B cell (primary cell): ENCODE measurements around the gene NTRK3. TPM values are rescaled to one million over a fixed set of nuclear protein-coding genes. Genes with fewer than 3 reads are reported as not detected.

Source experiments
- ATAC-seq: fragments of 200-7000 bp; cut with Tn5 transposase; one replicate; pipeline ENCODE4 v1.10.0; 2021; ENCODE audit warnings: low read depth, mild to moderate bottlenecking, moderate number of reproducible peaks, moderate library complexity
- CTCF ChIA-PET: fragments of 350-600 bp; sonication (Branson Sonifier 250); formaldehyde crosslinking; loops from one replicate; lab custom pipeline; 2021; ENCODE audit warnings: antibody characterized with exemption, inconsistent platforms; lab: Charles Lee
- POLR2A ChIA-PET: fragments of 350-600 bp; sonication (Branson Sonifier 250); formaldehyde crosslinking; loops from one replicate; lab custom pipeline; 2021; ENCODE audit warnings: antibody characterized with exemption; lab: Charles Lee
- DNase-seq: peaks from one replicate; pipeline ENCODE4 v3.0.0; 2013
- H2AFZ ChIP-seq: 2 replicates; pipeline ENCODE4 v1.6.1; 2012; ENCODE audit warnings: mild to moderate bottlenecking, low read depth, low read length; ENCODE audit not compliant: insufficient read depth, poor library complexity, severe bottlenecking
- H3K27ac ChIP-seq, 2 donors: 1 replicate in 1 of 2; 2 replicates in 1 of 2; pipeline ENCODE4 v1.5.1; 2012 to 2013; ENCODE audit warnings: low read length in 2 of 2, mild to moderate bottlenecking in 2 of 2, moderate library complexity in 1 of 2
- H3K27me3 ChIP-seq, 4 experiments: fragments of 200-600 bp in 1 of 4; sonication (generic) in 1 of 4; replicated peaks in 1 of 4; 1 replicate in 2 of 4; 2 replicates in 2 of 4; pipeline versions ENCODE4 v1.6.1 to v1.7.0; 2013 to 2016; ENCODE audit warnings: low read length in 3 of 4, mild to moderate bottlenecking in 2 of 4, mixed read lengths in 1 of 4, moderate library complexity in 1 of 4; ENCODE audit not compliant: insufficient read depth in 4 of 4, control insufficient read depth in 3 of 4; ENCODE audit errors: control extremely low read depth in 1 of 4
- H3K36me3 ChIP-seq, 2 experiments: replicated peaks in 1 of 2; 1 replicate in 1 of 2; 2 replicates in 1 of 2; pipeline versions ENCODE4 v1.6.1 to v1.7.1; 2013; ENCODE audit warnings: low read length in 1 of 2; ENCODE audit not compliant: insufficient read depth in 2 of 2, control insufficient read depth in 1 of 2; ENCODE audit errors: control extremely low read depth in 1 of 2, extremely low read depth in 1 of 2
- H3K4me1 ChIP-seq, 2 donors: fragments of 200-600 bp in 1 of 2; sonication (generic) in 1 of 2; 1 replicate in 1 of 2; 2 replicates in 1 of 2; pipeline versions ENCODE4 v1.5.1 to v1.6.1; 2013 to 2017; ENCODE audit warnings: low read length in 2 of 2; ENCODE audit not compliant: control insufficient read depth in 2 of 2, insufficient read depth in 2 of 2
- H3K4me2 ChIP-seq: replicated peaks from 2 replicates; pipeline ENCODE3; 2012; ENCODE audit warnings: mild to moderate bottlenecking, low read depth, low read length; ENCODE audit not compliant: poor library complexity, severe bottlenecking
- H3K4me3 ChIP-seq, 5 experiments: fragments of 200-600 bp in 1 of 5; sonication (generic) in 1 of 5; 1 replicate in 3 of 5; 2 replicates in 2 of 5; pipeline versions ENCODE4 v1.5.1 to v1.7.0; 2011 to 2016; ENCODE audit warnings: low read length in 4 of 5, mild to moderate bottlenecking in 4 of 5, low read depth in 2 of 5, control low read depth in 1 of 5, moderate library complexity in 1 of 5; ENCODE audit not compliant: insufficient read depth in 1 of 5; ENCODE audit errors: control extremely low read depth in 1 of 5, extremely low read depth in 1 of 5
- H3K79me2 ChIP-seq: fragments of 200-600 bp; sonication (generic); one replicate; pipeline ENCODE4 v1.6.0; 2016; ENCODE audit warnings: low read length; ENCODE audit not compliant: control insufficient read depth, insufficient read depth
- H3K9ac ChIP-seq: fragments of 200-600 bp; sonication (generic); 2 replicates; pipeline ENCODE4 v1.6.1; 2017; ENCODE audit warnings: mild to moderate bottlenecking, low read length, moderate library complexity
- H3K9me3 ChIP-seq, 3 donors: one replicate each; pipeline versions ENCODE4 v1.6.1 to v1.7.1; 2013; ENCODE audit warnings: low read length in 2 of 3; ENCODE audit not compliant: control insufficient read depth in 2 of 3, insufficient read depth in 1 of 3; ENCODE audit errors: control extremely low read depth in 1 of 3
- H4K20me1 ChIP-seq: 2 replicates; pipeline ENCODE4 v1.6.0; 2012; ENCODE audit warnings: mild to moderate bottlenecking, low read length; ENCODE audit not compliant: insufficient read depth, control insufficient read depth, poor library complexity, severe bottlenecking
- H3K27ac Mint-ChIP-seq: one replicate; pipeline ENCODE4 v1.8.0; 2021; ENCODE audit warnings: mixed read lengths
- H3K27me3 Mint-ChIP-seq: one replicate; pipeline ENCODE4 v1.8.0; 2021; ENCODE audit warnings: mixed read lengths
- H3K4me1 Mint-ChIP-seq: one replicate; pipeline ENCODE4 v1.8.0; 2021; ENCODE audit warnings: mixed read lengths
- H3K4me3 Mint-ChIP-seq: one replicate; pipeline ENCODE4 v1.8.0; 2021; ENCODE audit warnings: mixed read lengths
- H3K9me3 Mint-ChIP-seq: one replicate; pipeline ENCODE4 v1.8.0; 2022; ENCODE audit warnings: mixed read lengths; ENCODE audit not compliant: insufficient read depth
- EZH2 ChIP-seq: IDR thresholded peaks from 2 replicates; pipeline ENCODE4 v1.6.1; 2012; ENCODE audit warnings: borderline replicate concordance, low read depth, mild to moderate bottlenecking, moderate library complexity, low read length; ENCODE audit not compliant: insufficient read depth, poor library complexity, severe bottlenecking
- WGBS: methylation state at CpG from one replicate; pipeline ENCODE4 v1.1.5; 2013; ENCODE audit warnings: missing lambda C conversion rate; ENCODE audit not compliant: insufficient coverage; 5-methylcytosine and 5-hydroxymethylcytosine counted together
- intact Hi-C: fragments of 100-400 bp; cut with micrococcal nuclease; formaldehyde crosslinking; loops from one replicate; pipeline ENCODE4 v1.10.0; 2022
- polyA plus RNA-seq: library from polyadenylated mRNA; depleted of rRNA; stranded (reverse); fragments of >200 nt; gene quantifications from 2 replicates; pipeline ENCODE4 v1.2.3, GENCODE V29; 2012
- total RNA-seq, 2 donors: library from RNA; stranded (reverse); fragments of 120-200 nt in 1 of 2; gene quantifications; 1 replicate in 1 of 2; 2 replicates in 1 of 2; pipeline versions ENCODE4 v1.2.3 to v1.2.4, GENCODE V29; 2013 to 2022
- TF ChIP-seq, protein P1 (sequence below): fragments of 200-600 bp; IDR thresholded peaks from one replicate; pipeline ENCODE4 v1.8.0; 2022; ENCODE audit warnings: antibody characterized with exemption, mild to moderate bottlenecking

The NTRK3 gene
- total and polyA plus RNA-seq, 2 donors (not counting 1 experiment from before 2014, with no cell fraction given) = not detected

DNA sequence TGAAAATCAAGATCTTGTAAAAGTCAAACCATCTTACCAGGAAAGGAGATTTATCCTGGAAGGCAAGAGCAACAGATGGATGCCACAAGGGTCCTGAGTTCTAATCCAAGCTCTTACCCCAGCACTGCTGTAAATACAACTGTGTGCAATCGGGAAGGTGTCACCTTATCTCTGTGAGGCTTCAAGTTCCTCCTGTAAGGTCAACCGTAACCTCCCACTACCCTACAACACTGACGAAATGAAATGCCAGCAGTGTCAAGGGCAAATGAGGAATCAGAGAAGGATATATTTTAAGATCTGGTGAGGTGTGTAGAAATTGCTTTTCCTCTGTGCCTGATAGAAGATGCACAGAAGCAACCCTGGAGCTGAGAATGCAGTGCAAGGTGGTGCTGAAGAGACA is 207.8 kb downstream of the NTRK3 start:
- no peak overlapping the region for H3K4me2 ChIP-seq
- H3K4me3 ChIP-seq = no peak overlapping the region
- no peak for TF ChIP-seq EZH2
- TF ChIP-seq, protein P1, sequence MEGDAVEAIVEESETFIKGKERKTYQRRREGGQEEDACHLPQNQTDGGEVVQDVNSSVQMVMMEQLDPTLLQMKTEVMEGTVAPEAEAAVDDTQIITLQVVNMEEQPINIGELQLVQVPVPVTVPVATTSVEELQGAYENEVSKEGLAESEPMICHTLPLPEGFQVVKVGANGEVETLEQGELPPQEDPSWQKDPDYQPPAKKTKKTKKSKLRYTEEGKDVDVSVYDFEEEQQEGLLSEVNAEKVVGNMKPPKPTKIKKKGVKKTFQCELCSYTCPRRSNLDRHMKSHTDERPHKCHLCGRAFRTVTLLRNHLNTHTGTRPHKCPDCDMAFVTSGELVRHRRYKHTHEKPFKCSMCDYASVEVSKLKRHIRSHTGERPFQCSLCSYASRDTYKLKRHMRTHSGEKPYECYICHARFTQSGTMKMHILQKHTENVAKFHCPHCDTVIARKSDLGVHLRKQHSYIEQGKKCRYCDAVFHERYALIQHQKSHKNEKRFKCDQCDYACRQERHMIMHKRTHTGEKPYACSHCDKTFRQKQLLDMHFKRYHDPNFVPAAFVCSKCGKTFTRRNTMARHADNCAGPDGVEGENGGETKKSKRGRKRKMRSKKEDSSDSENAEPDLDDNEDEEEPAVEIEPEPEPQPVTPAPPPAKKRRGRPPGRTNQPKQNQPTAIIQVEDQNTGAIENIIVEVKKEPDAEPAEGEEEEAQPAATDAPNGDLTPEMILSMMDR = no peak
- no CpG with 5 or more reads among the region's 3 CpGs for WGBS
- no peaks in the 10 kb centered on the region for H3K79me2 ChIP-seq
- H3K9me3 ChIP-seq = peaks cover 0 to 2% (median 0%) of the 10 kb centered on the region in 3 donors
- no peaks in the 10 kb centered on the region for H4K20me1 ChIP-seq
- H3K27me3 ChIP-seq = no peaks in the 10 kb centered on the region
- intact Hi-C loops = no loop called here
- no peak overlapping the region for H3K4me3 Mint-ChIP-seq
- H3K27ac Mint-ChIP-seq = no peak overlapping the region
- no peak for DNase-seq
- H3K36me3 ChIP-seq = no peaks in the 10 kb centered on the region
- H3K4me1 ChIP-seq = no peaks in the 10 kb centered on the region
- CTCF ChIA-PET = no interaction called here
- POLR2A ChIA-PET = no interaction called here
- H3K9me3 Mint-ChIP-seq = no peaks in the 10 kb centered on the region
- H3K27ac ChIP-seq = no peak overlapping the region
- no peaks in the 10 kb centered on the region for H3K27me3 Mint-ChIP-seq
- no peak overlapping the region for H3K9ac ChIP-seq
- H3K4me1 Mint-ChIP-seq = no peaks in the 10 kb centered on the region
- ATAC-seq = no peak
- H2AFZ ChIP-seq = no peak overlapping the region

DNA sequence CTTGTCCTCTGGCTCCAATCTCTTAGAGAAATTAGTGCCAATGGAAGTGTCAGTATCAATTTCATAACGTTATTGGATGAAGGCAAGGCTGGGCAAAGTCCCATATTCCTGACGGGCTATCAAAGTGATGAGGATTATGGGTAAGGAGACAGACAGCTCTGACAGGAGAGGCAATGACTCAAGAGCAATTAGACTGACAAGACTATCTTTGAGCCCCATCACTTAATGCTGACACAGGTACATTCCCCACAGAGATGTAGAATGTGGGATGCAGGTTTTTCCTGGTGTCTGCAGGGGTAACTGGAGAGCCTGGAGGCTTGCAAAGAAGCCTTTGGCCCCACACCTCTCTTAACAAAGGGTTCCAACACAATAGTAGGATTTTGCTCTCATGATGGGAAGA is 208.3 kb downstream of the NTRK3 start:
- TF ChIP-seq, protein P1 = no peak
- no peak for TF ChIP-seq EZH2
- ChIA-PET POLR2A (no interaction called here), CTCF (no interaction called here)
- 86% methylated on average over 1 of the region's 2 CpGs for WGBS
- Histone ChIP-seq H3K9ac (no peak overlapping the region), H2AFZ (no peak overlapping the region), H3K9me3 (peaks cover 0 to 2% (median 0%) of the 10 kb centered on the region in 3 donors), H3K36me3 (no peaks in the 10 kb centered on the region), H3K4me3 (no peak overlapping the region), H3K4me1 (no peaks in the 10 kb centered on the region), H3K27me3 (no peaks in the 10 kb centered on the region), H3K79me2 (no peaks in the 10 kb centered on the region), H4K20me1 (no peaks in the 10 kb centered on the region), H3K27ac (no peak overlapping the region), H3K4me2 (no peak overlapping the region)
- no peak for DNase-seq
- H3K4me3 Mint-ChIP-seq = no peak overlapping the region
- no peaks in the 10 kb centered on the region for H3K9me3 Mint-ChIP-seq
- intact Hi-C loops = no loop called here
- ATAC-seq = no peak
- no peak overlapping the region for H3K27ac Mint-ChIP-seq
- no peaks in the 10 kb centered on the region for H3K4me1 Mint-ChIP-seq
- H3K27me3 Mint-ChIP-seq = no peaks in the 10 kb centered on the region
